Measurements from ENCODE around the gene MAST4. TPM values are rescaled to one million over a fixed set of nuclear protein-coding genes. Genes with fewer than 3 reads are reported as not detected.

MAST4 gene
- total and polyA plus RNA-seq, 2 of the 4 experiments (the other 2 are of a cell fraction), result 4.8 to 6.8 TPM

DNA sequence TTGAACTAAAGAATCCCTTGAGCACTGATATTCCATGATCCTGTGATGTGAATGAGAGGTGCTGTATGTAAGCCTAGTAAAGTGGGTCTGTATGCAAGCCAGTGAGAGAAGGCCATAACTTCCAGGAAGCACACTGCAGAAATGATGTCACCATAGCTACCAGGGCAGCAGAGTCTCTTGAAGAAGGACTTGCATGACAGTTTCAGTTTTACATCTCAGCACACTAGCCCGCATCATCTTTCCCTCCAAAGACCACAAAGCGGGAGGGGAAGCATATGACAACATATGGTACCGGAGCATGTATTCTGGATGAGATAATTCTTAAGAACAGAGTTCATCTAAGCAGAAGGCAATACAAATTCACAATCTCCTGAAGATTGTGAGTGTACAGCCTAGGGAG is 37.6 kb upstream of the MAST4 start:
- Histone ChIP-seq H3K36me3 (ENCODE audit: control insufficient read depth, insufficient read depth, low read length) (no peaks in the 10 kb centered on the region), H2BK5ac (ENCODE audit: low read depth, low read length, poor library complexity, severe bottlenecking) (no peak overlapping the region), H3K14ac (replicated peaks; ENCODE audit: low read depth, low read length) (no peak overlapping the region), H4K91ac (ENCODE audit: insufficient read depth, low read depth, low read length) (no peak overlapping the region), H4K5ac (ENCODE audit: low read depth, low read length) (no peak overlapping the region), H3K79me1 (ENCODE audit: low read depth in 1 of 2, low read length in 2 of 2) (no peaks in the 10 kb centered on the region), H2BK120ac (ENCODE audit: low read depth, low read length) (no peak overlapping the region), H3K9ac (ENCODE audit: low read depth, low read length) (no peak overlapping the region), H3K18ac (ENCODE audit: low read depth, low read length) (no peak overlapping the region), H2AFZ (replicated peaks; ENCODE audit: low read length, poor library complexity) (no peak overlapping the region), H3K9me3 (ENCODE audit: control insufficient read depth, insufficient read depth, low read length) (no peaks in the 10 kb centered on the region), H3K4me3 (ENCODE audit: insufficient read depth, low read depth, low read length) (no peak overlapping the region), H2BK20ac (ENCODE audit: low read depth, low read length) (no peak overlapping the region), H4K8ac (ENCODE audit: low read depth in 2 of 2, low read length in 2 of 2) (no peak overlapping the region), H3K27ac (ENCODE audit: insufficient read depth, low read length) (no peak overlapping the region), H2AK5ac (ENCODE audit: low read depth, low read length) (no peak overlapping the region), H2AK9ac (replicated peaks; ENCODE audit: low read depth, low read length, poor library complexity) (no peak overlapping the region), H3K9me1 (ENCODE audit: insufficient read depth, low read length) (no peaks in the 10 kb centered on the region), H3K4me2 (ENCODE audit: low read depth, low read length) (no peak overlapping the region), H4K20me1 (ENCODE audit: insufficient read depth, low read length) (no peaks in the 10 kb centered on the region), H3K27me3 (ENCODE audit: control insufficient read depth, insufficient read depth, low read length) (no peaks in the 10 kb centered on the region), H2BK15ac (ENCODE audit: low read depth, low read length) (no peak overlapping the region), H3K23ac (ENCODE audit: low read depth, low read length) (no peak overlapping the region), H3K4me1 (ENCODE audit: control insufficient read depth, insufficient read depth, low read length) (no peaks in the 10 kb centered on the region), H3K56ac (ENCODE audit: extremely low read depth, insufficient read depth, low read length) (no peak overlapping the region), H3K4ac (ENCODE audit: low read depth, low read length) (no peak overlapping the region)
- no TSS peak for BruUV-seq (replicated peaks)
- intact Hi-C loops (cut with micrococcal nuclease) (no loop called here), in situ Hi-C loops (cut with MboI; ENCODE audit: low sequenced_read_pairs) (no loop called here), dilution Hi-C loops (cut with HindIII; ENCODE audit: low sequenced_read_pairs, unreplicated experiment) (no loop called here)
- no peak for TF ChIP-seq NFE2L2 (IDR thresholded peaks at IDR 0.05; ENCODE audit: low read depth, low read length)
- TF ChIP-seq, protein P1, sequence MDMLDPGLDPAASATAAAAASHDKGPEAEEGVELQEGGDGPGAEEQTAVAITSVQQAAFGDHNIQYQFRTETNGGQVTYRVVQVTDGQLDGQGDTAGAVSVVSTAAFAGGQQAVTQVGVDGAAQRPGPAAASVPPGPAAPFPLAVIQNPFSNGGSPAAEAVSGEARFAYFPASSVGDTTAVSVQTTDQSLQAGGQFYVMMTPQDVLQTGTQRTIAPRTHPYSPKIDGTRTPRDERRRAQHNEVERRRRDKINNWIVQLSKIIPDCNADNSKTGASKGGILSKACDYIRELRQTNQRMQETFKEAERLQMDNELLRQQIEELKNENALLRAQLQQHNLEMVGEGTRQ (IDR thresholded peaks at IDR 0.05; ENCODE audit: low read depth, low read length), result no peak
- TF ChIP-seq RFX5 (IDR thresholded peaks at IDR 0.05; ENCODE audit: low read depth, low read length), result no peak
- TF ChIP-seq RCOR1 (IDR thresholded peaks at IDR 0.05; ENCODE audit: insufficient replicate concordance, low read length), result no peak
- no peak for TF ChIP-seq BHLHE40 (IDR thresholded peaks at IDR 0.05; ENCODE audit: low read depth, low read length)
- no peak for TF ChIP-seq POLR2A (IDR thresholded peaks at IDR 0.05; ENCODE audit: low read depth, low read length)
- TF ChIP-seq CEBPB (IDR thresholded peaks at IDR 0.05; ENCODE audit: low read depth, low read length), result no peak
- TF ChIP-seq MXI1 (IDR thresholded peaks at IDR 0.05; ENCODE audit: borderline replicate concordance, low read depth, low read length), result no peak
- no peak for TF ChIP-seq FOS (IDR thresholded peaks at IDR 0.05; ENCODE audit: low read depth, low read length)
- TF ChIP-seq CHD1 (IDR thresholded peaks at IDR 0.05; ENCODE audit: low read depth, low read length), result no peak
- TF ChIP-seq MAFK (IDR thresholded peaks at IDR 0.05; ENCODE audit: low read depth, low read length), result no peak
- TF ChIP-seq, protein P2, sequence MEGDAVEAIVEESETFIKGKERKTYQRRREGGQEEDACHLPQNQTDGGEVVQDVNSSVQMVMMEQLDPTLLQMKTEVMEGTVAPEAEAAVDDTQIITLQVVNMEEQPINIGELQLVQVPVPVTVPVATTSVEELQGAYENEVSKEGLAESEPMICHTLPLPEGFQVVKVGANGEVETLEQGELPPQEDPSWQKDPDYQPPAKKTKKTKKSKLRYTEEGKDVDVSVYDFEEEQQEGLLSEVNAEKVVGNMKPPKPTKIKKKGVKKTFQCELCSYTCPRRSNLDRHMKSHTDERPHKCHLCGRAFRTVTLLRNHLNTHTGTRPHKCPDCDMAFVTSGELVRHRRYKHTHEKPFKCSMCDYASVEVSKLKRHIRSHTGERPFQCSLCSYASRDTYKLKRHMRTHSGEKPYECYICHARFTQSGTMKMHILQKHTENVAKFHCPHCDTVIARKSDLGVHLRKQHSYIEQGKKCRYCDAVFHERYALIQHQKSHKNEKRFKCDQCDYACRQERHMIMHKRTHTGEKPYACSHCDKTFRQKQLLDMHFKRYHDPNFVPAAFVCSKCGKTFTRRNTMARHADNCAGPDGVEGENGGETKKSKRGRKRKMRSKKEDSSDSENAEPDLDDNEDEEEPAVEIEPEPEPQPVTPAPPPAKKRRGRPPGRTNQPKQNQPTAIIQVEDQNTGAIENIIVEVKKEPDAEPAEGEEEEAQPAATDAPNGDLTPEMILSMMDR (conservative IDR thresholded peaks at IDR 0.05; ENCODE audit: low read depth, low read length), result no peak
- no CpG with 5 or more reads among the region's 3 CpGs for WGBS, 2 experiments (ENCODE audit: extremely low coverage in 2 of 2, insufficient read length in 1 of 2)
- ChIA-PET CTCF (no interaction called here), POLR2A (ENCODE audit: unreplicated experiment) (no interaction called here)
- DNase-seq (no peak), ATAC-seq (ENCODE audit: low read depth) (no peak)

Data from IMR-90 (cell line).